Thoracic aorta (tissue), 2 donors: Measurements from ENCODE around the gene CHGA. TPM values are rescaled to one million over a fixed set of nuclear protein-coding genes. Genes with fewer than 3 reads are reported as not detected.

Experiments
- ATAC-seq: fragments of 150-250 bp; one replicate; pipeline ENCODE4 v1.8.0; 2017; ENCODE audit warnings: low read depth; ENCODE audit not compliant: insufficient number of reproducible peaks, low FRiP score
- DNase-seq: peaks from one replicate; pipeline ENCODE4 v3.0.0-alpha.2; 2020; ENCODE audit warnings: low spot score
- H3K27ac ChIP-seq, 2 donors: fragments of 200-600 bp; sonication (generic); 1 replicate in 1 of 2; 2 replicates in 1 of 2; pipeline ENCODE4 v1.5.1; 2016; ENCODE audit warnings: mild to moderate bottlenecking in 2 of 2, moderate library complexity in 2 of 2
- H3K27me3 ChIP-seq: fragments of 200-600 bp; sonication (generic); replicated peaks from 2 replicates; pipeline ENCODE4 v1.6.0; 2016; ENCODE audit warnings: mild to moderate bottlenecking; ENCODE audit not compliant: insufficient read depth
- H3K36me3 ChIP-seq: fragments of 200-600 bp; sonication (generic); one replicate; pipeline ENCODE4 v1.5.1; 2016
- H3K4me1 ChIP-seq, 2 donors: fragments of 200-600 bp; sonication (generic); 1 replicate in 1 of 2; 2 replicates in 1 of 2; pipeline versions ENCODE4 v1.5.1 to v1.6.0; 2016; ENCODE audit warnings: low read depth in 2 of 2, mild to moderate bottlenecking in 1 of 2; ENCODE audit not compliant: control insufficient read depth in 1 of 2
- H3K4me3 ChIP-seq: fragments of 200-600 bp; sonication (generic); 2 replicates; pipeline ENCODE4 v1.5.1; 2016; ENCODE audit warnings: mild to moderate bottlenecking
- H3K9me3 ChIP-seq: fragments of 200-600 bp; sonication (generic); 2 replicates; pipeline ENCODE4 v1.5.1; 2016
- total RNA-seq, 2 donors: library from RNA; depleted of rRNA; stranded (reverse); fragments of >200 nt; gene quantifications; one replicate each; pipeline versions ENCODE4 v1.1.0 to v1.2.3, GENCODE V29; 2016
- TF ChIP-seq, protein P1 (sequence below): fragments of 200-600 bp; sonication (generic); IDR thresholded peaks from one replicate; pipeline ENCODE4 v1.5.1; 2019; ENCODE audit warnings: antibody characterized with exemption

Gene CHGA, protein sequence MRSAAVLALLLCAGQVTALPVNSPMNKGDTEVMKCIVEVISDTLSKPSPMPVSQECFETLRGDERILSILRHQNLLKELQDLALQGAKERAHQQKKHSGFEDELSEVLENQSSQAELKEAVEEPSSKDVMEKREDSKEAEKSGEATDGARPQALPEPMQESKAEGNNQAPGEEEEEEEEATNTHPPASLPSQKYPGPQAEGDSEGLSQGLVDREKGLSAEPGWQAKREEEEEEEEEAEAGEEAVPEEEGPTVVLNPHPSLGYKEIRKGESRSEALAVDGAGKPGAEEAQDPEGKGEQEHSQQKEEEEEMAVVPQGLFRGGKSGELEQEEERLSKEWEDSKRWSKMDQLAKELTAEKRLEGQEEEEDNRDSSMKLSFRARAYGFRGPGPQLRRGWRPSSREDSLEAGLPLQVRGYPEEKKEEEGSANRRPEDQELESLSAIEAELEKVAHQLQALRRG
- not detected for total RNA-seq

DNA sequence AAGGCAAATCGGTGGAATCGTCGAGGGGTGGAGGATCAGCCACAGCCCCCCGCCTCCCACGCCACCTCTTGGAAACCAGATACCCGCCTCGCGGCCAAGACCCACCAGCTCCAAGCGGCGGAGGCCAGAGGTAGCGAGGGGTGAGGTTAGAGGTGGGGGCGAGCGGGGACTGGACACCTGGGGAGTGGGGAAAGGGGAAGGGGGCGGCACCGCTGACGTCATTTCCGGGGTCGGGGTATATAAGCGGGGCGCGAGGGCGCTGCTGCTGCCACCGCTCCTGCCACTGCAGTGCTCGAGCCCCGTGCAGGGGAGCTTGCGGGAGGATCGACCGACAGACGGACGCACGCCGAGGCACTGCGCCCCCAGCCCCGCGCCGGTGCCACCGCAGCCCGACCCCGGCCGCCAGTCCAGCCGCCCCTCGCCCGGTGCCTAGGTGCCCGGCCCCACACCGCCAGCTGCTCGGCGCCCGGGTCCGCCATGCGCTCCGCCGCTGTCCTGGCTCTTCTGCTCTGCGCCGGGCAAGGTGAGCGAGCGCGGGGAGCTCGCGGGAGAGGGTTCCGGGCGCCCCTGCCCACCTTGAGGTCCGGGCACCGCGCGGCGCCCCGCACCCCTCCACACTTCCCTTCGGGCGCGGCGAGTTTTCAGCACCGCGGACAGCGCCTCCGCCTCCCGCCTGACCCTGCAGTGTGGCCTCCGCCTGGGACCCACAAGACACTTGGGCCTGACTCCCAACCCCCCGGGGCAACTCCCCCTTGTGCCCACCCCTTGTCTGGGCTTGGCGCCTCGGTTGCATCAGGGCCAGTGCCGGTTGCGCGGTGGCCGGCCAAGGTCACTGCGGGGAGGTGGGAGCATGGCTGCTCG, at the start of gene CHGA:
CHGA (plus strand) TSS at position 268 of the 861 bp plus-strand sequence; CDS start at position 478, 210 bp downstream.
- Histone ChIP-seq H3K4me1 (no peaks in the 10 kb centered on the region), H3K36me3 (no peaks in the 10 kb centered on the region), H3K27ac (no peak within 1 kb of the TSS), H3K9me3 (no peaks in the 10 kb centered on the region), H3K27me3 (no peaks in the 10 kb centered on the region), H3K4me3 (no peak within 1 kb of the TSS)
- TF ChIP-seq, protein P1, sequence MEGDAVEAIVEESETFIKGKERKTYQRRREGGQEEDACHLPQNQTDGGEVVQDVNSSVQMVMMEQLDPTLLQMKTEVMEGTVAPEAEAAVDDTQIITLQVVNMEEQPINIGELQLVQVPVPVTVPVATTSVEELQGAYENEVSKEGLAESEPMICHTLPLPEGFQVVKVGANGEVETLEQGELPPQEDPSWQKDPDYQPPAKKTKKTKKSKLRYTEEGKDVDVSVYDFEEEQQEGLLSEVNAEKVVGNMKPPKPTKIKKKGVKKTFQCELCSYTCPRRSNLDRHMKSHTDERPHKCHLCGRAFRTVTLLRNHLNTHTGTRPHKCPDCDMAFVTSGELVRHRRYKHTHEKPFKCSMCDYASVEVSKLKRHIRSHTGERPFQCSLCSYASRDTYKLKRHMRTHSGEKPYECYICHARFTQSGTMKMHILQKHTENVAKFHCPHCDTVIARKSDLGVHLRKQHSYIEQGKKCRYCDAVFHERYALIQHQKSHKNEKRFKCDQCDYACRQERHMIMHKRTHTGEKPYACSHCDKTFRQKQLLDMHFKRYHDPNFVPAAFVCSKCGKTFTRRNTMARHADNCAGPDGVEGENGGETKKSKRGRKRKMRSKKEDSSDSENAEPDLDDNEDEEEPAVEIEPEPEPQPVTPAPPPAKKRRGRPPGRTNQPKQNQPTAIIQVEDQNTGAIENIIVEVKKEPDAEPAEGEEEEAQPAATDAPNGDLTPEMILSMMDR = no peak
- no peak for DNase-seq
- ATAC-seq = no peak

DNA sequence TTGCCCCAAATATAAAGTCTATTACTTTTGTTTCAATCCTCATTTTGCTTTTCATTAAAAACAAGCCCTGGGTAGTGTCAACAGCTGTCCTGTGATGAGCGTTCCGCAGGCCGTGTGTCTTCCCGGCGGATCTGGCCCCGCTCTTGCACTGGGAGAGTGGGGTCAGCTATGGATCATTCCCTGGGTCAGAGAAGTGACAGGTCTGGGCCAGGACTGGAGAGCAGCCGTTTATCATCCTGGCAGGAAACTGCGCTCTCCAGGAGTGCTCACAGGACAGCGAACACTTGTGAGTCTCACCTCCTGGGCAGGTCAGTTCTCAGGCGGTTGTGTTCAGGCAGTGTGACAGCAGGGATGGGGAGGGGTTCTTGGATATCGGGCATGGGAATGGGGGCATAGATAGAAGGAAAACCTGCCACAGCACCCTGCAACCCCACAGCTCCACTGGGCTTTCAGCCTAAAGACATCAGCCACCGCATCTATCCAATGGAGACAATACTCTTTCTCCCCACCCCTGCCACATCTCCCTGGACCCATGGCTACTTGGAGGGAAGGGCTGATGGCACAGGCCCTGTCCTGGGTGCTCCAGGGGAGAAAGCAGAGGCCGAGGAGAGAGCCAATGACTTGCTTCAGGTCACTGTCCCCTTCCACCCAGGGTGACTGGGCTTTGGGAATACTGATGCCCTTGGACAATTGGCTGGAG, 47.8 kb upstream of the CHGA start:
- Histone ChIP-seq H3K36me3 (no peaks in the 10 kb centered on the region), H3K4me3 (no peak overlapping the region), H3K27ac (no peak overlapping the region), H3K4me1 (no peaks in the 10 kb centered on the region), H3K9me3 (no peaks in the 10 kb centered on the region), H3K27me3 (no peaks in the 10 kb centered on the region)
- TF ChIP-seq, protein P1 = no peak
- ATAC-seq = no peak
- no peak for DNase-seq

DNA sequence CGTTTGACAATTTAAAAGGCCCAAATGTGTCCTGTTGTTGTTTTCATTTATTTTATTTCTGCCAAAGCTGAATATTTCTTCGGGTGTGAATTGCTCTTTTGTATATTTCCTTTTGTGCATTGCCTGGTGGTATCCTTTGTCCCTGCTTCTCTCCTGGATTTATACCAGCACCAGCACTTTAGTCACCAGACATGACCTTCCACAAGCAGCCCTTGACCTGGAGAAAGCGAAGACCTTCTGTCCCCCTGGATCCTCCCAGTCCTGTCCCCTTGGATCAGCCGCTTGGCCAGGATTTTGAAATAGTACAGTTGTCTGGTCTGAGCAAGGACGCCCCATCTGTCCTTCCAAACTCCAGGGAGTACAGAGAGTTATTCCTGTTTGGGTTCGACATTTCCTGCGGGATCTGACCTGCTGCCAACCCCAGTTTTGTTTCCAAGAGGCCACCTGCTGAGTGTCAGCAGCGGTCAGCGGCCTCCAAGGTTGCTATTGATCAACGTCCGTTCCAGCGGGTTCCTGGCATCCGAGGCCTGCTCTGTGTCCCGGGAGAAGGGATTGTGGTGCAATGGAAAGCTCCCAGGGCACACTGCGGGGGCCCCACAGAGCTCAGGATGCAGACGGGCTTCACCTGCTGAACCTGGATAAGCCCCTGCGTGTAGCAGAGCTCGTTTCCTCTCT, 45.1 kb upstream of the CHGA start:
- ATAC-seq (no peak), DNase-seq (no peak)
- H3K9me3 ChIP-seq = no peaks in the 10 kb centered on the region
- TF ChIP-seq, protein P1 = no peak
- no peak overlapping the region for H3K27ac ChIP-seq
- no peaks in the 10 kb centered on the region for H3K4me1 ChIP-seq
- no peak overlapping the region for H3K4me3 ChIP-seq
- no peaks in the 10 kb centered on the region for H3K36me3 ChIP-seq
- no peaks in the 10 kb centered on the region for H3K27me3 ChIP-seq

DNA sequence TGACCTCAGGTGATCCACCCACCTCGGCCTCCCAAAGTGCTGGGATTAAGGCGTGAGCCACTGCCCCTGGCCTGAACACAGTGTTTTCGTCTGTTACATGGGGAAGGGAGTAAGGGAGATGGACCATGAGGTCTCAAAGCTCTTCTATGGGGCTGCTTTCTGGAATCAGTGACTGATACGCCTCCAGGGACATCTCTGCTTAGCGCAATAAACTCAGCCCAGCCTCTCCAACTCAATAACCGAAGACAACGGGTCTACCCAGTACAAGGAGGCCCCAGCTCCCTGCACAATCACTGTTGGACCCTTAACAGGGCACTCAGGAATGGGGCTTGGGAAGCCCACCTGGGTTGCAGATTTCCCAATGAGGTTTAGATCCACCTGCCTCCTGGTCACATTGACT, 42.6 kb upstream of the CHGA start:
- TF ChIP-seq, protein P1 = no peak
- no peaks in the 10 kb centered on the region for H3K27me3 ChIP-seq
- H3K4me3 ChIP-seq = no peak overlapping the region
- H3K36me3 ChIP-seq = no peaks in the 10 kb centered on the region
- DNase-seq = no peak
- no peaks in the 10 kb centered on the region for H3K9me3 ChIP-seq
- H3K4me1 ChIP-seq = no peaks in the 10 kb centered on the region
- no peak for ATAC-seq
- H3K27ac ChIP-seq = no peak overlapping the region
